Thymus (tissue), 11 donors: ENCODE measurements around the gene HIVEP3. TPM values are rescaled to one million over a fixed set of nuclear protein-coding genes. Genes with fewer than 3 reads are reported as not detected.

Experiments used
- DNase-seq, 9 donors: peaks; one replicate each; pipeline ENCODE4 v3.0.0-alpha.2; 2013; ENCODE audit warnings: low spot score in 9 of 9, low read depth in 6 of 9, missing footprints in 1 of 9
- H3K27ac ChIP-seq, 2 donors: one replicate each; pipeline ENCODE4 v1.5.1; 2013; ENCODE audit warnings: control low read depth in 1 of 2, low read depth in 1 of 2, low read length in 1 of 2, mild to moderate bottlenecking in 1 of 2, moderate library complexity in 1 of 2
- H3K27me3 ChIP-seq, 2 donors: one replicate each; pipeline ENCODE4 v1.5.1; 2013; ENCODE audit warnings: low read length in 1 of 2; ENCODE audit not compliant: control insufficient read depth in 2 of 2, insufficient read depth in 1 of 2
- H3K36me3 ChIP-seq, 2 donors: one replicate each; pipeline ENCODE4 v1.5.1; 2013; ENCODE audit warnings: low read length in 1 of 2, mild to moderate bottlenecking in 1 of 2, moderate library complexity in 1 of 2; ENCODE audit not compliant: control insufficient read depth in 2 of 2, insufficient read depth in 2 of 2
- H3K4me1 ChIP-seq, 2 donors: one replicate each; pipeline ENCODE4 v1.5.1; 2013; ENCODE audit warnings: low read length in 2 of 2; ENCODE audit not compliant: control insufficient read depth in 2 of 2, insufficient read depth in 2 of 2
- H3K4me3 ChIP-seq, 2 donors: one replicate each; pipeline ENCODE4 v1.5.1; 2013; ENCODE audit warnings: low read length in 2 of 2, control low read depth in 1 of 2, mild to moderate bottlenecking in 1 of 2
- H3K9me3 ChIP-seq, 2 donors: one replicate each; pipeline ENCODE4 v1.5.1; 2013; ENCODE audit warnings: low read length in 1 of 2, mild to moderate bottlenecking in 1 of 2; ENCODE audit not compliant: control insufficient read depth in 2 of 2, insufficient read depth in 1 of 2
- WGBS: extraction: QIAGEN DNeasy Blood & Tissue Kit; methylation state at CpG from one replicate; pipeline ENCODE4 v1.1.7; 2013; 5-methylcytosine and 5-hydroxymethylcytosine counted together
- polyA plus RNA-seq: library from polyadenylated mRNA; stranded (reverse); fragments of 200-250 nt; gene quantifications from one replicate; pipeline ENCODE4 v1.2.3, GENCODE V29; 2013
- total RNA-seq: library from RNA; stranded (reverse); fragments of 120-200 nt; gene quantifications from one replicate; pipeline ENCODE4 v1.2.4, GENCODE V29; 2013
- donor health status: healthy.

Gene HIVEP3
- total and polyA plus RNA-seq, 2 donors = 6.7 to 12.1 TPM

DNA sequence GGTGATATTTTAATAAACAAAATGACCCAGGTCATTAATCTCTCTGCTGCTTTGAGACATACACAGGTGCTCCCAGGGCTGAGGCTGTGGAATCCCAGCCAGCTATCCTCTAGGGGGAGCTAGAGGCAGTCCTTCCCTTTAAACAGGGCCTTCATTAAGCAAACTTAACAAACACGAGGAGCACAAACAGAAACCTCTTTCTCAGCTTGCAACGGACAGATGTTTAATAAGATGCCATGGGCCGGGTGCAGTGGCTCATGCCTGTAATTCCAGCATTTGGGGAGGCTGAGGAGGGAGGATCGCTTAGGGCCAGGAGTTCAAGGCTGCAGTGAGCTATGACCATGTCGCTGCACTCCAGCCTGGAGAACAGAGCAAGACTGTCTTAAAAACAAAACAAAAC lies 106.7 kb downstream of the HIVEP3 start:
- H3K36me3 ChIP-seq = no peaks in the 10 kb centered on the region
- H3K9me3 ChIP-seq = no peaks in the 10 kb centered on the region
- WGBS = 46% methylated on average over 5 of the region's 5 CpGs
- H3K27me3 ChIP-seq = no peaks in the 10 kb centered on the region
- peaks cover 12 to 34% of the 10 kb centered on the region in 2 donors for H3K4me1 ChIP-seq
- peak in 8 of 9 donors; percentile 41 to 89 (median 73) for DNase-seq
- H3K27ac ChIP-seq = no peak overlapping the region
- H3K4me3 ChIP-seq = no peak overlapping the region

DNA sequence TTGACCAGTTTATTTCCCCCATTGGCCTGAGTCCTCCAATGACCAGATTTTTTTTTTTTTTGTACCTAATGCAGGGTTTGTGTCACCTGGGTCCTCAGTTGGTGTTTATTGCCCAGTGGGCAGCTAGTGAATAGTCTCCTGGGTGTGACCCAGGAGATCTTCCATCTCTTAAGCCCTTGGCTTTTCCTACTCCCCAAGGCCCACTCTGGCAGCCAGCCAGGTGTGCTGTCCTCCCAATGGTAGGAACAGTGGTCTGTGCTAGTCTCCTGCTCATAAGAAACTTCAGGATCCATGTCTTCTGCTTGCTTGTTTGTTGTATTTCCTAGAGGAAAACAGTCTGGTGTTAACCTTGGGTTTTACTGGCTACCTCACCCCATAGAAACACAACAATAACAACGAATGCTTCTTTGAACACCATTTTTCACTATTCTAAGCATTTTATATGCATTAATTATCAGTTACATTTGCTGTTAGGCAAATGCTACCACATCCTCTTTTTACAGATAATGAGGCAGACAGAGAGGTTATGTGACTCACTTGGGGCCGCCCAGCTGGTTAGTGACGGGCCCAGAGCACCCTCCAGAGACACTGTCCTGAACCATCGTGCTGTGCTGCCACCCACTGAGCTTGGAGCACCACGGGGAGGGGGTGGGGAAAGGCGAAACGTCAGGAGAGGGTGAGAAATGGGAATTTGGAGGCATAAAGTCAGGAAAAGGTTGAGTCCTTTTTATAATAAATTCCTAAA lies 107.5 kb downstream of the HIVEP3 start:
- WGBS = 79% methylated on average over 7 of the region's 7 CpGs
- no peak overlapping the region for H3K27ac ChIP-seq
- no peak overlapping the region for H3K4me3 ChIP-seq

DNA sequence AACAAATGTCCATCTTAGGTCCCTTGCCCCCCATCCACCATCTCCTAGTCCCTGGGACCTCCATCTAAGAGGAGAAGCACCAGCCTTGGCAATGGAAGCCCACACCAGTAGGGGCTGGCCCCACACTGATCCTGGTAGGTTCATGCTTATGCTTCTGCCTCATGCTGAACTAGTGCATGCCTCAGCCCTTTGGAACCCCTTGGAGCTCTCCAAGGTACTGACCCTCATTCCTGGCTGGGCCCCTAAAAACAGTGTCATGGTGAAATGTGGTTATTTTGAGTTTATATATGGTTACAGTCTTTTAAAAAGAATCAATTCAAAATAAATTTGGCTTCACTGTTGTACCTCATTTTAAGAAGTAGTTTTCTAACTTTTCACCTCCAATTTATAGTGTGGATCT lies 108.3 kb downstream of the HIVEP3 start:
- Histone ChIP-seq H3K9me3 (no peaks in the 10 kb centered on the region), H3K27me3 (no peaks in the 10 kb centered on the region), H3K36me3 (no peaks in the 10 kb centered on the region), H3K27ac (no peak overlapping the region), H3K4me1 (peaks cover 23 to 50% of the 10 kb centered on the region in 2 donors), H3K4me3 (no peak overlapping the region)
- peak; percentile 49 to 88 (median 75) for DNase-seq

More for the DNA sequence above, 107.5 kb downstream of the HIVEP3 start:
- Histone ChIP-seq H3K9me3 (no peaks in the 10 kb centered on the region), H3K36me3 (no peaks in the 10 kb centered on the region), H3K4me1 (peaks cover 20 to 42% of the 10 kb centered on the region in 2 donors), H3K27me3 (no peaks in the 10 kb centered on the region)
- no peak for DNase-seq

DNA sequence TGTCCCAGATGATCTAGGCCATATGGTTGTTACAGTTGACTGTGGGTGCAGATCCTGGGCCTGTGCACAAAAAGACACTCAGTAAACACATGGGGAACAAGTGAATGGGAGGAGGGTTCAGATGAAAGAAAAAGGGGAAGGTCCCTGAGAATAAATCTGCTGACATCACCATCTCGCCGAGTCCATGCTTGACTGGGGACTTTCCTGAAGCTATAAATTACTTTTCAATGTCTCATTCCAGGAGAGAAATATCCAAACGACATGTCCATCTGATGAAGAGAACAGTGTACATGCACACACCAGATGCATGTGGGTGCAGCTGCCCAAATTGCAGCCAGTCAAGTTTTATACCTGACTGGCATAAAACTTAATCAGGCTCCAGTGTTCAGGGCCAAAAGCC lies 109.0 kb downstream of the HIVEP3 start:
- H3K4me1 ChIP-seq = peaks cover 25 to 58% of the 10 kb centered on the region in 2 donors
- 53% methylated on average over 3 of the region's 3 CpGs for WGBS
- no peak for DNase-seq

DNA sequence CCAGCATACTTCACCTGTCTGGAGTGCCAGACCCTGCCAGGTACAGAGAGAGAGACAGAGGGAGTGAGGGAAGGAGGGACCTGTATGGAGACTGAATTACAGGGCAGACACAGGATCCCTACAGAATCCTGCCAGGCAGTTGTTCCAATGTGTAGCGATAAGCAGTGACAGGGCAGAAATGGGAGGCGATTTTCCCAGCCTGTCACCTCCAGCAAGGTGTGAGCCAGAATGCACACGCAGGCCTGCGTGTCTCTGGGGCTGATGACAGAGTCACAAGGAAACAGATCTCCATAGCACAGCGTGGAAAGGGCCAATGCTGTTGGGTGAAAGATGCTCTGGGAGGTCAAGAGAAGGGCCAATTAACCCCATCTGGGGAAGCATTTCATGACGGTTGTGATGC lies 111.3 kb downstream of the HIVEP3 start:
- Histone ChIP-seq H3K4me3 (no peak overlapping the region), H3K4me1 (peaks cover 44 to 80% of the 10 kb centered on the region in 2 donors), H3K27ac (no peak overlapping the region), H3K36me3 (no peaks in the 10 kb centered on the region), H3K27me3 (no peaks in the 10 kb centered on the region), H3K9me3 (no peaks in the 10 kb centered on the region)
- DNase-seq = no peak
- 89% methylated on average over 6 of the region's 6 CpGs for whole genome bisulfite sequencing

More for the DNA sequence above, 109.0 kb downstream of the HIVEP3 start:
- Histone ChIP-seq H3K4me3 (no peak overlapping the region), H3K27ac (no peak overlapping the region), H3K27me3 (no peaks in the 10 kb centered on the region), H3K9me3 (no peaks in the 10 kb centered on the region), H3K36me3 (no peaks in the 10 kb centered on the region)

DNA sequence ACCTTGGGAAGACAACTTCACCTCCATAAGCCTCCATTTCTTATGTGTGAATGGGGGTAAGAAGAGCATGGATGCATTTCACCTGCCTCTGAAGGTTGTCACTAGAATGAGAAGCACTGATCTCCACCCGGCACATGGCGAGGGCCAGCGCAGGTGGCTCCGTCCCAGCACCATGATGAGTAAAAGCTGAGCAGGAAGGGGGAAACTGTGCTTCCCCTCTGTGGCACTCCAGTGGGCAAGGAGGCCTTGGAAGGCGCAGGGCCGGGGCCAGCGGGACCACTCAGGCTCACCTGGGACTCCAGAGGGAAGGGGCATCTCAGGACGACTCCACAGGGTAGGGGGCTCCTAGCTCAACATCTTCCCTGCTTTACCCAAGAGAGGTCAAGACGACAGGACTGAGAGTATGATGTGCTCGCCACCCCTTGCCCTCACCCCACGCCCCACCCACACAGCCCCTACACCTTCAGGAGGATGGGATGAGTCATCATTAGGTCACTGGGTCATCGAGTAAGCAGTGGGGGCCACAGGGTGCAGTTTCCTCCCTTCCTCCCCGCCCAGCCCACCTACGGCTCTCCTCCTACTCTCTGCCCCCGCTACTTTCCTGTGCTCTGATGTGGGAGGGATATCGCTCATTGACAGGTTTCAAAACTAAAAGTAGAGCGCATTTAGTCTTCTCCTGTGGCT lies 112.1 kb downstream of the HIVEP3 start:
- no peaks in the 10 kb centered on the region for H3K36me3 ChIP-seq
- H3K9me3 ChIP-seq = no peaks in the 10 kb centered on the region
- H3K27ac ChIP-seq = peak overlapping the region in 1 of 2 donors; percentile 31
- 47% methylated on average over 17 of the region's 17 CpGs for WGBS
- no peak overlapping the region for H3K4me3 ChIP-seq
- H3K4me1 ChIP-seq = peaks cover 50 to 82% of the 10 kb centered on the region in 2 donors
- H3K27me3 ChIP-seq = no peaks in the 10 kb centered on the region
- DNase-seq = peak in 2 of 9 donors; percentile 44 to 59

DNA sequence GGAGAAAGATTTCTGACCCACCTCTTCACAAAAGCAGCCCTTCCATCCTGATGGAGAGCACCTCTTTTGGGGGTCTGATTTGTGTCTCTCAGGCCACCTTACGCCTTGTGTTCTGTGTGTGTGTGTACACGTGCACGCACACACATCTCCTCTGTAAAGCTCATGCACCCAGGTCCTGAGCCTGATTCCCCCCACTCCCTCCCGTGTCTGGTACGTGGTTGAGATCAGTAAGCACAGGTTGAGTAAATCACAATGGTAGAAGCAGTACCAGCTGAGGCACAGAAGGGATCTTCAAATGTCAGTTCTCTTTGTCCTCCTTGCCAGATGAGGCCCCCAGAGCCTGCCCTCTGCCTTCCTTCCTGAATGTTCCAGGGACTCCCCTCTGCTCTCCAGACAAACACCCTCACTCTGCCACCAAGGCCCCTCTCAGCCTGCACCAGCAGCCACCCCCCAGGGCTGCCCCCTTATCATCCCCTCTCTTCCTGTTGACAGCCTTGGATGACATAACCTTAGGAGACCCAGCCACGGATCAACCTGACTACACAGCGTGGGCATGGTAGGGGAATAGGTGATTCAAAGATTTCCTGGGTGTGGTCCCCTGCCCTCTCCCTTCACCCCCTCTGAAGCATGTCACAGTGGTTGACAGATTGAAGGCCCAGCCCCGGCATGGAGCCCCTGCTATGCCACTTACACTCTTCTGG lies 112.8 kb downstream of the HIVEP3 start:
- peak in 1 of 9 donors; percentile 47 for DNase-seq
- H3K4me3 ChIP-seq = no peak overlapping the region
- WGBS = 68% methylated on average over 8 of the region's 8 CpGs

DNA sequence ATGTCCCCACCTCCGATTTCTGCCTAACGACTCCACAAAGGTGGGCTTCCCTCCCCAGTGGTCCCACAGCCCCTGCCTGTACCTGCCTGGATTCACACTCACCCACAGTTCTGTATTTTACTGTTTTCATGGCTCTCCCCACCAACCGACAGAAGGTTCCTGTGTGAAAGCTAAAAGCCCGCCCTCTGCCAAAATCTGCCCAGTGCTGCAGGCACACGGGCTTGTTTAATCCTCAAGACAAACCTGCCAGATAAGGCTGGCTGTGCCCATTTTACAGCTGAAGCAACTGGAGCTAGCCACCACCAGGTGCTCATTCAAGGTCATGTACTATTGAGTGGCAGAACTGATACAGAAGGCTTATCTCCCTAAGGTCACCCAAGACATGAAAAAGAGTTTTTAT lies 114.5 kb downstream of the HIVEP3 start:
- 32% methylated on average over 5 of the region's 5 CpGs for whole genome bisulfite sequencing
- H3K4me3 ChIP-seq = no peak overlapping the region
- H3K4me1 ChIP-seq = peaks cover 46 to 87% of the 10 kb centered on the region in 2 donors

More for the DNA sequence above, 112.8 kb downstream of the HIVEP3 start:
- Histone ChIP-seq H3K36me3 (no peaks in the 10 kb centered on the region), H3K27ac (peak overlapping the region in 1 of 2 donors; percentile 46), H3K9me3 (no peaks in the 10 kb centered on the region), H3K4me1 (peaks cover 47 to 84% of the 10 kb centered on the region in 2 donors), H3K27me3 (no peaks in the 10 kb centered on the region)

DNA sequence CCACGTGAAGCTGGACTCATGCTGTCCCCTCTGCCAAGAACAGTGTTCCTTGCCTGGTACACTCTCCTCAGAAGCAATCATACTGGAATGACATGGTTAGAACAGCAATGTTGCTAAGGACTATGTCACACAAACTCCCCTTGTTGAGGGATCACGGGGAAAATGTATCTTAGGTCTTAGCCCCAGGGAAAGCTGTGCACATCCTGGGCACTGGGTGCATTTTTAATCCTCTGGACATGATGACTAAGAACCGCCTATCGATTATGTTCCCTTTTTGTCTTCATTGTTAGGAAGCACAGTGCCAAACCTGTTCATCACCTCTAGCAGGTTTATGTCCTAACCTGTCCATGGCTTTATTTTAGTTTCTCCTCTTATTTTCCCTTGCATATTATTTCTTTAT lies 115.1 kb downstream of the HIVEP3 start:
- H3K27me3 ChIP-seq = no peaks in the 10 kb centered on the region
- 68% methylated on average over 4 of the region's 4 CpGs for WGBS
- H3K4me1 ChIP-seq = peaks cover 46 to 85% of the 10 kb centered on the region in 2 donors
- no peaks in the 10 kb centered on the region for H3K9me3 ChIP-seq
- no peak for DNase-seq
- H3K27ac ChIP-seq = peak overlapping the region; percentile 71 to 81
- H3K4me3 ChIP-seq = no peak overlapping the region
- H3K36me3 ChIP-seq = no peaks in the 10 kb centered on the region

More for the DNA sequence above, 114.5 kb downstream of the HIVEP3 start:
- Histone ChIP-seq H3K27me3 (no peaks in the 10 kb centered on the region), H3K27ac (no peak overlapping the region), H3K9me3 (no peaks in the 10 kb centered on the region), H3K36me3 (no peaks in the 10 kb centered on the region)
- DNase-seq = peak in 1 of 9 donors; percentile 58
